GM18907 (cell line): ENCODE data around the gene PRPSAP2.
A peak's percentile ranks its signal among the peaks of the same experiment; 100 is the strongest.
"Not testable (repeated sequence)": the region's sequence is repeated elsewhere in the genome, so short reads cannot be mapped to it uniquely, and the experiment has no call there.

Experiments
- ATAC-seq: cut with Tn5 transposase; IDR thresholded peaks from one replicate; pipeline ENCODE4 v1.9.1; 2021; ENCODE audit warnings: mild to moderate bottlenecking, moderate library complexity; ENCODE audit not compliant: unreplicated experiment

PRPSAP2 gene

DNA sequence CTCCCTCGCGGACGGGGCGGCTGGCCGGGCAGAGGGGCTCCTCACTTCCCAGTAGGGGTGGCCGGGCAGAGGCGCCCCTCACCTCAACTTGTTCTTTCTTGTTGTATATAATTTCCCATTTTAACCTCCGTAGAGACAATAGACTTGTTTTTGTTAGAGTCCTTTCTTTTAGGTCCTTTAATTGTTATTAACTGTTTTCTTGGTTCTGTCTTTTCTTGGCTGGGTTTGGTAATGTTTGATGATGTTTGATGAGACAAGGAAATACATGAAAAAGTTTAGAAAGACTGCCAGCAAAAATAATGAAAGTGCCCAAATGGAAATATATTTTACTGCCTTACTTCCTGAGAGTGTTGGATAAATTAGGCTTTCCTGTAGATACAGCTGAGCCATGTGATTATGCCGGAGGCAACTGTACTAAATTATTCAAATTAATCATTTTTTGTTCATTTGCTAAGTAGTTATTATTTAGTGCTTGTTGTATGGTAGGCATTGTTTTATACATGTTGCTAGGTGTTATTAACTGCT lies 30.9 kb downstream of the PRPSAP2 start:
- no peak for ATAC-seq

DNA sequence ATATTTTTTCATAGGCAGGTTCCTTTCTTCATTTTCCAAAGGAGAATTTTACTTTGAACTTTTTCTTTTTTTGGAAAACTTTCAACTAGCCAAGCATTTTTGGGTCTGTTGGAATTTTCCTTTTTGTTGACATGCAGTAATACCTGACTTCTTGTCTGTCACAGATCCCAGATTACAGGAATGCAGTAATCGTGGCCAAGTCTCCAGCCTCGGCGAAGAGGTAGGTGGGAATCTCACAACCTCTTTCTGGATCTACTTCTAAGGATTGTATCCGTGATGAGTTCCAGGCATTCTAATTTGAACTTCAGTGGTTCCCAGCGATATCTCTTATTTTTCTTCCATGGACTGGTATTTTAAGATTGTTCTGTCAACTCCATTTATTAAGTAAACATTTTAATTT lies 31.7 kb downstream of the PRPSAP2 start:
- ATAC-seq, result no peak

DNA sequence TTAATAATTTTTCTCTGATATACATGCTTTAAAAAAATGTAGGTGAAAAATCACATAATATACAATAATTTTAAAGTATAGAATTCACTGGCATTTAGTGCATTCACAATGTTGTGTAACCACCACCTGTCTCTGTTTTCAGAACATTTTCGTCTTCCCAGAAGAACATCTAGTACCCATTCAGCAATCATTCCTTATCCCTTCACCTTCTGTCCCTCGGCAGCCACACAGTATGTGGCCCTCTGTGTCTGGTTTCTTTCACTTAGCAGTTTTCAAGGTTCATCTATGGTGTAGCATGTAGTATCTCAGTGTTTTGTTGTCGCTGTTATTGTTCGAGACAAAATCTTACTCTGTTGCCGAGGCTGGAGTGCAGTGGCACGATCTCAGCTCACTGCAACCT lies 33.6 kb downstream of the PRPSAP2 start:
- ATAC-seq, result no peak

DNA sequence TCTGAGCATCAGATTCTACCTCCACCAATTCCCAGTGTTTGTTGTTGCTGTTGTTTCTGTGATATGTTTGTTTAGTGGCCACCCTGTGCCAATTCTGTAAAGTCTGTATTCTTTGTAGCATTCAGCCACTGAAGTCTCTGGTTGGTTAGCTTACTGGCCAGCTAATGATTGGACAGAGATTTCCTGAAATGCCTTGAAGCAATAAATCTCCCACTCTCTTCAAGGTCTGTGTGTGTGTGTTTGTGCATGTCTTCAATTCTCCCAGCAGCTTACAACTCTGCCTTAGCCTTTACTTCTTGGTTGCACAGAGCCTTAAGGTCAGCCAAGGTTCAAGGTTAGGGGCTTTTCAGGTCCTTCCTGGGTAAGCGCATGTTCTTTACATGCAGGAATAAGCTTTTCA lies 38.2 kb downstream of the PRPSAP2 start:
- ATAC-seq, result no peak

DNA sequence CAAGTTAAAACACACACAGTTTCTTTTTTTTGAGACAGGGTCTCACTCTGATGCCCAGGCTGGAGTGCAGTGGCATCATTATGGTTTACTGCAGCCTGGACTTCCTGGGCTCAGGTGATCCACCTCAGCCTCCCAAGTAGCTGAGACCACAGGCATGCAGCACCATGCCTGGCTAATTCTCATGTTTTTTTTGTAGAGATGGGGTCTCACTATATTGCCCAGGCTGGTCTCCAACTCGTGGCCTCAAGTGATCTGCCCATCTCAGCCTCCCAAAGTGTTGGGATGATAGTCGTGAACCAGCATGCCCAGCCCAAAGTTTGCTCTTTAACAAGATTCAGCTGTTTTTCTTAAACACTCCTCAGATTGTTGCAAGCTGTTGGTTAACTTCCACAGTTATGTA lies 39.0 kb downstream of the PRPSAP2 start:
- ATAC-seq, result no peak

DNA sequence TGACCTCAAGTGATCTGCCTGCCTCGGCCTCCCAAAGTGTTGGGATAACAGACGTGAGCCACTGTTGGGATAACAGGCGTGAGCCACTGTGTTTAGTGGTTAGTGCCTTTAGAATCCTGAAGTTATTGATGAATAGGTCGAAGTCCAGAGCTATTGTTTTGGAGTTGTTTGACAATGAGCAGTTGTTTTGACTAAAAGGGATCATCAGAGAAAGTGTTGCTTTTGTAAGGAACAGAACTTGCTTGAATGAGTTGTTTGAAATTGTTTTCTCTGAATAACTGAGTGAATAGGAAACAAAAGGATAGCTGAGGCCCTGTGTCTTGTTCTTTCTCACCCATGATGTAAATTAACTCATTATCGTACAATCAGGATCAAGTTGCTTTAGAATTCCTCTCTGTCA lies 46.6 kb downstream of the PRPSAP2 start:
- ATAC-seq, result no peak

DNA sequence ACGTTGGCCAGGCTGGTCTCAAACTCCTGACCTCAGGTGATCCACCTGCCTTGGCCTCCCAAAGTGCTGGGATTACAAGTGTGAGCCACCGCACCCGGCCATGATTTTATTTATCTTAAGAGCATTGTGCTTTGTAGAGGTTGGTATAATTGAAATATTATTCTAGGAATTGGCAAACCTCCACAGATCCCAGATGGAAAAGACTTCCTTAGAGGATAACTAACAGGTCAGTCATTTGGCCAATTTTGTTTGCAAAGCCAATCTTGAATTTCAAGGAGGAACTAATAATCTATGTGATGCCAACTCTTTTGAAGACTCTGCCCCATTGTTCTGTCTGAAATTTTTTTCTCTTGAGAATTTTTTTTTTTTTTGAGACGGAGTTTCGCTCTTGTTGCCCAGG lies 47.3 kb downstream of the PRPSAP2 start:
- ATAC-seq, result no peak

DNA sequence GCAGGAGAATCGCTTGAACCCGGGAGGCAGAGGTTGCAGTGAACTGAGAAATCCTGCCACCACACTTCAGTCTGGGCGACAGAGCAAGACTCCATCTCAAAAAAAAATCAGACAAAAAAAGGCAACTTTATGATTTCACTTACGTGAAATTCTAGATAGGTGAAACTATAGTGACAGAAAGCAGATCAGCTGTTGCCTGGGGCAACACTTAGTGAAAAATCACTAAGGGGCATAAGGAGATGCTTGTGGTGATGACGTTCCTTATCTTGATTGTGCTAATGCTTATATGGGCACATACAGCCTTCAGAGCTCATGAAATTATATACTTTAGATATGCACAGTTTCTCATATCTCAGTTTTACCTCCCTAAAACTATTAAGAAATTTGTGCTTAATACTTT lies 52.4 kb downstream of the PRPSAP2 start:
- no peak for ATAC-seq

DNA sequence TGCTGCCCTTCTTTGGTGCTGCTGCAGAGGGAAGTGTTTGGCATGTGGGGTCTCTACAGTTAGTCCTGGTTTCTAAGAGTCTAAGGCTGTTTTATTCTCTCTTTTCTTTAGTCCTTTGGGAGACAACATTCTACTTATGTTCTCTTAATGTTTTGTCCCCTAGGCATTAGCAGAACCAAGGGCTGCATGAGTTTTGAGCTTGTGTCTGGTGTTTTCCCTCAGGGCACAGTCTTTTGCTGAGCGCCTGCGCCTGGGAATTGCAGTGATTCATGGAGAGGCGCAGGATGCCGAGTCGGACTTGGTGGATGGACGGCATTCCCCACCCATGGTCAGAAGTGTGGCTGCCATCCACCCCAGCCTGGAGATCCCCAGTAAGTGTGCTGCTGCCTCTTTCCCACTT lies 53.0 kb downstream of the PRPSAP2 start:
- ATAC-seq, result no peak

DNA sequence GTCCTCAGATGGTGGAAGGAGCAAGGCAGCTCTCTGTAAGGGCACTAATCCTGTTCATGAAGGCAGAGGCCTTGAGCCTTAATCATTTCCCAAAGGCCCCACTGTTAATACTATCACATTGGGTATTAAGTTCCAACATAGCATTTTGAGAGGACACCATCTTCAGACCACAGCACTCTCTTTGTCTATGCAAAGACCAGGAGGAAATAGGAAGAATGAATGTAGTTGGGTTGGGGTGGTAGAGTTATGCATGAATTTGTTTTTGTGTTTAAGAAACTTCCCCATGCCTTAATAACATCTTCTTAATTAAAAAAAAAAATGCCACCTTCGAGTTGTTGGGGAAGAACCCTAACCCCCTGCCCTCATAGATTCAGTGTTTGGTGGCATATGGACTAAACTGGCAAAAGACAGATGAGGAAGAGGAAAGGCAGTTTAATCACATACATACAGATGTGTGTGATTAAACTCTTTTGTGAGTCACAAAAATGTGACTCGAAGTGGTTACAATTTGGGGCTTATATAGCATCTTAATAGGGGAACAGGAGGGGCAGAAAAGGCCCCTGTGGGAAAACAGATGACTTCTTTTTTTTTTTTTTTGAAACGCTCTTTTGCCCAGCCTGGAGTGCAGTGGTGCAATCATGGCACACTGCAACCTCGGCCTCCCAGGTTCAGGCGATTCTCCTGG lies 59.0 kb downstream of the PRPSAP2 start:
- no peak for ATAC-seq

DNA sequence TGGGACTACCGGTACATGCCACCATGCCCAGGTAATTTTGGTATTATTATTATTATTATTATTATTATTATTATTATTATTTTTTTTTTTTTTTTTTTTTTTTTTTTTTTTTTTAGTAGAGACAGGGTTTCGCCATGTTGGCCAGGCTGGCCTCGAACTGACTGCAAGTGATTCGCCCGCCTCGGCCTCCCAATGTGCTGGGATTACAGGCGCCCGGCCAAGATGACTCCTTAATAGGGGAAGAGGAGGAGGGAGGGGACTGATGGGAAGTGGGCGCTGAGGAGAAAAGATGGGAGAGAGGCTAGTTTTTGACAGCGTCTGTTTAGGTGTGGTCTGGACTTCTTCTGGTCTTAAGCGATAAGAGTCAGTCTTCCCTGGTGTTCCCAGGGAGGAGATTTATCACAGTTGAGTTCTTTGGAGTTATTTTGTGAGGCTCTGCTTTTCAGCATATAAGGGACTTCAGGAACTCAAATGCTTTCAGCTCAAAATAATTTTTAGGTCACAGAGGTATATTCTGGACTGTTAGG lies 59.6 kb downstream of the PRPSAP2 start:
- ATAC-seq, result no peak

DNA sequence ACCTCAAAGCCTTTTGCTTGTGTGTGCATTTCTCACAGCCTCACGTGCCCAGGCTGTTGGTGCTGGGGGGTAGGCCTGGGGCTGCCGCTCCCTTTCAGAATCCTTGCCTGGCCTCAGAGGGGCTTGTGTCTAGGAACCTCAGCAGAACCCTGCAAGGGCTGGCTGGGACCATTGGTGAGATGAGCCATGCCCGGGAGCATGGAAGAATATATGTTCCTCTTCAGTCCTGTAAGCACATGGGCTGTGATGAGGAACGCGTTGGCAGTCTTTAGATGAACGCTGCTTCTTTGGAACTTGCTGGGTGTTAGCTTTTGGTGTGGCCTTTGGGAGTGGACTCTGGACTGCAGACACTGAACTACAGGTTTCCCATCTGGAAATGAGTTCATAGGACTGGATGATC lies 62.0 kb downstream of the PRPSAP2 start:
- ATAC-seq, result no peak

DNA sequence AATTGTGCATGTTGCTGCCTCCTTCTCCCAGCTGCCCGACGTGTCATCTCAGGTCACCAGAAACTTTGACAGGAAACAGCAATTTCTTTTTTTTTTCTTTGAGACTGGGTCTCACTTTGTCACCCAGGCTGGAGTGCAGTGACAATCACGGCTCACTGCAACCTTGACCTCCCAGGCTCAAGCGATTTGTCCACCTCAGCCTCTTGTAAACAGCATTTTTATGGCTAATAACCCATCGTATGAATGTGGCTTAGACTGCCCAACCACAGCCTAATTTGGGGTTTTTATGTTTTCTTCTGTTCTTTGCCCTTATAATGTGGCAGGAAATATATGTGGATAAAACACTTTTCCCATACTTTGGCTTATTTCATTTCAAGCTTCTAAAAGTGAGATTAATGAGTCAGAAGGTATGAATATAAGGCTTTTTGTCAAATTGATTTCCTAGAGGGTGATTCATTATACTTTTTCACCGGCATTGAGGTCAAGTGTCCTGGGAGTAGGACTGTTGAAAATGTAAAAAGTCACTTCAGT lies 63.0 kb downstream of the PRPSAP2 start:
- no peak for ATAC-seq

DNA sequence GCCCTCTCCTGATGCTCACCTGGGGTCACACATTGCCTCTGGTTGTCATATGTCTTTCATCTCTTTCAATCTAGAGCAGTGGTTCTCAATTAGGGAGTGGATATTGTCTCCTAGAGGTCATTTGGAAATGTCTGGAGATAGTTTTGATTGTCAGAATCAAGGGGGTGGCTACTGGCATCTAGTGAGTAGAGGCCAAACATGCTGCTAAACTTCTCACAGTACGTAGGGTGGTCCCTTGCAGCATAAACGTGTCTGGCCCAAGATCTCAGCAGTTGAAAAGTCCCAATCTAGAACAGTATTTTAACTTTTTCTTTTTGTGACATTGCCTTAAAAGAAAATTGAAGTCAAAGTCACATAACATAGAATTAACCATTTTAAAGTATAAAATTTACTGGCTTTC lies 63.6 kb downstream of the PRPSAP2 start:
- peak; percentile 13 for ATAC-seq

DNA sequence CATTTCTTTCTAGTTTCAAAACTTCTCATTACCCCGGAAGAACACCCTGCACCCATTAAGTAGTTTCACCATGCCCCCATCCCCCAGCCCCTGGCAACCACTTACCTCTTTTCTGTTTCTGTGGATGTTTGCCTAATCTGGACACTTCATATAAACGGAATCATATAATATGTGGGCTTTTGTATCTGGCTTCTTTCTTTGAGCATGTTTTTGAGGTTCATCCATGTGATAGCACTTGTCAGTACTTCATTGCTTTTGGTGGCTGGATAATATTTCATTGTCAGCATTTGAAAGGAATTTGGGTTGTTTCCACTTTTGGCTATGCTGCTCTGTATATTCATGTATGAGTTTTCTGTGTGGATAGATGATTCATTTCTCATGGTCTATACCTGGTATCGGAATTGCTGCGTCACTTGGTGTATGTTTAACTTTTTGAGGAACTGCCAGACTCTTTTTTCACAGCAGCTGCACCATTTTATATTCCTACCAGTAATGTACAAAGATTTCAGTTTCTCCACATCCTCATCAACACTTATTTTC lies 64.1 kb downstream of the PRPSAP2 start:
- ATAC-seq, result peak; percentile 72

DNA sequence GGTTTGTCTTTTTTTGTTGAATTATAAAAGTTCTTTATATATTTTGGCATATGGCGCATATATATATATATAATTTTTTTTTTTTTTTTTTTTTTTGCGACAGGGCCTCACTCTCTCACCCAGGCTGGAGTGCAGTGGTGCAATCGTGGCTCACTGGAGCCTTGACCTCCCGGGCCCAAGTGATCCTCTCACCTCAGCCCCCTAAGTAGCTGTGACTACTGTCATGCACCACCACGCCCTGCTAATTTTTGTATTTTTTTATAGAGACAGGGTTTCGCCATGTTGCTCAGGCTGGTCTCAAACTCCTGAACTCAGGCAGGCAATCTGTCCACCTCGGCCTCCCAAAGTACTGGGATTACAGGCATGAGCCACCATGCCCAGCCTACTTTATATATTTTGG lies 64.7 kb downstream of the PRPSAP2 start:
- ATAC-seq, result not testable (repeated sequence)

DNA sequence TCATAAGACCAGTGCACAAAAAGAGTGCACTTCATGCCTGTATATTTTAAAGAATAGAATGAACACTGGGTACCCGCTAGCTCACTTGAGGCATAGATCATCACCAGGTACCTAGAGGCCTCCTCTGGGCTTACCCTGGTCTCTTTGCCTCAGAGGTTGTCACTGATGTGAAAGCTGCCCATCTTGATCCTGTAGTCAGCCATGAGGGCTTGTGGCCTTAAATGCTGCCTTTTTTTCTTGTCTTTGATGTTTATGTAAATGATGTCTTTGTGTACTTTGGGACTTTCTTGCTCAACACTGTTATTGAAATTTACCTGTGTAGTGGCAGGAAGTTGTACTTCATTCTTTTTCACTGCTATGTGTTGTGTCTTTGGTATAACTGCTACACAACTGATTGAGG lies 67.3 kb downstream of the PRPSAP2 start:
- no peak for ATAC-seq

DNA sequence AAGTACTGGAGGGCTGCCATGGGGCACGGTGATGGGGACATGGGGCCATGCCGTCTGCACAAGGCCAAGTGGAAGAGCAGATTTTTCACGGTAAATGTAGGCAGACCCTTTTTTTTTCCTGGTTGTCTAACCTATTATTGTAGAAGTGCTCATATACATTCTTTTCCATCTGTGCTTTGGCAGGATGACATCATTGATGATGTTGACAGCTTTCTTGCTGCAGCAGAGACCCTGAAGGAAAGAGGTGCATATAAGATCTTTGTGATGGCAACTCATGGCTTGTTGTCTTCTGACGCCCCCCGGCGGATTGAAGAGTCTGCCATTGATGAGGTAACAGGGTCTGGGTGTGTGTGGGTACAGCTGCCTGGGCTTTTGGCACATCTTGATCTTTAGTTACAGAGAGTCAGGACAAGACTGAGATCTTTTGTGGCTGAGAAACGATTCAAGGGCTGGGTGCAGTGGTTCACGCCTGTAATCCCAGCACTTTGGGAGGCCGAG lies 70.7 kb downstream of the PRPSAP2 start:
- no peak for ATAC-seq

DNA sequence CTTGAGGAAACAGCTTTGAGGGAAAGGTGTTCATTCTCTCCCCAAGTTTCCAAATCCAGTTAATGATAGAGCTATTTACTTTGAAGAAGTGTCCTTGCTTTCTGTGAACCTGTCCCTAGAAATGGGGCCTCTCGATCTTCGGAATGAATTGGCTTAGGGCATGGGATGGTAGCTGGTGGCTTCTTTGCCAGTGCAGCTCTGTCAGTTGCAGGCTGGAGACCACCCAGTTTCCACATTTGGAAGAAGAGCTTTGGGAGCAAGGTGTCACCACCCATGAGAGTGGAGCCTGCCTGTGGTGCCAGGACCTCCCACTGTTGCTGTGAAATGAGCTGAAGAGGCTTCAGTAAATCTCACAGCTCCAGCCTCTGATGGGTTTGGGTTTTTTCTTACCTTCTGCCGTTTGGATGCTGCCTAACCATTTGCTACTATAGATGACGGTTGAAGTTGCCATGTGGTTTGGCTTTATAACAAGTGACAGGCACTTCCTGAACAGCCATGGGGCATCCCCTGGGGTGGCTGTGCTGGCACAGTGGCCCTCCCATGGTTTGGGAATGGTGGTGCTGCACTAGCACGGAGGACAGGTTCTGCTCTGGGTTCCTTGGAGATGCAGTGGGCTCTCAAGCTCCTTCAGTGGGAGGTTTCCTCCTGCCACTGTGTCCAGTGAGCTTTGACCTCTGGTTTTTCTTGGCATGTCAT lies 74.6 kb downstream of the PRPSAP2 start:
- no peak for ATAC-seq

DNA sequence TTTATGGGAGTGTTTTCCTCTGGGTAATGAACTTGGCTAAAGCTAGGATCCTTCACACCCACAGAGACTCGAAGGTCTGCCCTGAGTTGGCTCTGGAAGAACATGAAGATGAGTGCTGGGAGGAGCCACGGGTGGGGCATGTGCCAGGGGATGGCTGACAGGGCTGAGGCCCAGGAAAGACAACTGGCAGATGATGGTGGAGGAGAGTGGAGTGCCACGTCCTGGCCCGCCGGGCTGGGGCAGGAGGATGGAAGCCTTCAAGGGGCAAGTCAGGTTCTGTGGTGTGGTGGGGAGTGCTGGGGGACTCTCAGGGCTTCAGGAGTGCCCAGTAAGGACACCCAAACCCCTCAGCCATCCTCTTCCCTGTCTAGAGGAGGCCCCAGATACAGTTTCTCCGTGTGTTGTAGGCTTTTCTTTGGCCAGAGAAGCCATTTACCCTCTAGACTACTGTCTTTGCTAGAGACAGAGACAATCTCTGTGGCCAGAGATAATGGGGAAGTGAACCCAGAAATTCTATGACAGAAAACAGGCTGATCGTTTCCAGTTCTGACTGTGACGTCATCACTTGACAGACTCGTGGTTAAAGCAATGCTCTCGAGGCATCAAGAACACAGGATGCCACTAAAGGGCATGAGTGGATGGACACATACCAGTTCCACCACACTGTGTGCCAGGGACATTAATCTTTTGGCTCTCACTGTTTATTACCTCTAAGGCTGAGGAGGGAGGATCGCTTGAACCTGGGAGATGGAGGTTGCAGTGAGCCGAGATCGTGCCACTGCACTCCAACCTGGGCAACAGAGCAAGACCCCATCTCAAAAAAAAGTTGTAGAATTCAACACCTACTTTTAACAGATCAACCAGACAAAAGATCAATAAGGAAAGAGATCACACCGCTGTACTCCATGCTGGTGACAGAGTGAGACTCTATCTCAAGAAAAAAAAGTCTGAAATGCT lies 75.4 kb downstream of the PRPSAP2 start:
- no peak for ATAC-seq
